DMS53 (cell line): ENCODE data around the gene MOB3B.
A peak's percentile ranks its signal among the peaks of the same experiment; 100 is the strongest.
"Not testable (repeated sequence)": the region's sequence is repeated elsewhere in the genome, so short reads cannot be mapped to it uniquely, and the experiment has no call there.

Experiments
- DNase-seq: peaks from one replicate; lab custom pipeline; 2025; lab: John Stamatoyannopoulos, UW

Gene MOB3B

DNA sequence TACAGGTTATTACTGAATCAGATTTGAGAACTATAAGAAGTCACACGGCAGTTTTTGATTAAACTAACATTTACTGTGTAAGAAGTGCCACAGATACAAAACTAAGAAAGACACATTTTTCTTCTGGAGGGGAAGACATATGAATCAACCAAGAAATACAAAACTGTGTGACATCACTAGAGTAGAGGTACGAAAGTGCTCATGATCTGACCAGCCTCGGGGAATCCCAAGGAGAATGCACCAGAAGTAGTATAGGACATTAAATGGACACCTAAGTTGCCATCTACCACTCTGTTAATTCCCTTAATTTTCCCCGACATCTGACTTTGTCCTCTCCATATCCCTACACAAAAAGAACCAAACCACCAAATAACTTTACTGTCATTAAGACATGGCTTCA is 10.8 kb downstream of the MOB3B start:
- no peak for DNase-seq

DNA sequence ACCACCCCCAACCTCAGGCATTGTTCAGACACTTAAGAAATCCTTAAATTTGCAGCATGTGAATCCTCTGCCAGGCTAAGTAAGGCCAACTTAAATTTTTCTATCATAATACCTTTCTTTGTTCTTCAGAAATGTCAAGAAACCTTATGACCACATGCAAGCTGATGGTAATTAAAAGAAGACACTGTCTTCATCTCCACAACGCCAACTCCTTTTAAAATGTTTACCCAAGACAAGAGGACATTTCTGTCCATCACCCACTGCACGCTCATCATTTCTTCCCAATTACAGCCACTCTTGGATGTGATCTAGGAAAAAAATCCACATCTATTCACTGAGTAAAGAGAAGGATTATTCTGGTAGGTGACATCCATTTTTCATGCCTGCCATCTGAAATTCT is 11.6 kb downstream of the MOB3B start:
- no peak for DNase-seq

DNA sequence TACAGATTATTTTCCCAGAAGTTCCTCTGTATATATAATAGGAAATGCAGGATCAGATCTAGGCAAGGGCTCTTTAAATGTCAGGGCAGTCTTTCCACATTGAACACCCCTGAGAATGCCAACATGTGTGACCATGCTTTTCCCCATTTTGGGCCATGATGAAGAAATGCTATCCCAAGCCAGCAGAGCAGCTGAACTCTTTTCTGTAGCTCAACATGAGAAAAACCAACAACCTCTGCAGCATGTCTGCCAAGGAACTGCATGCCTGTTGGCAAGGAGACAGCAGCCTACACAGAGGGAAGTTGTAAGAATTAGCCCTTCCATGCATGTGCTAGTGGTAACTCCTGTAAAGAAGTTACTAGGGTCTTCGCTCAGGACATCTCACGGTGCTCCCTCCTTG is 15.1 kb downstream of the MOB3B start:
- no peak for DNase-seq

DNA sequence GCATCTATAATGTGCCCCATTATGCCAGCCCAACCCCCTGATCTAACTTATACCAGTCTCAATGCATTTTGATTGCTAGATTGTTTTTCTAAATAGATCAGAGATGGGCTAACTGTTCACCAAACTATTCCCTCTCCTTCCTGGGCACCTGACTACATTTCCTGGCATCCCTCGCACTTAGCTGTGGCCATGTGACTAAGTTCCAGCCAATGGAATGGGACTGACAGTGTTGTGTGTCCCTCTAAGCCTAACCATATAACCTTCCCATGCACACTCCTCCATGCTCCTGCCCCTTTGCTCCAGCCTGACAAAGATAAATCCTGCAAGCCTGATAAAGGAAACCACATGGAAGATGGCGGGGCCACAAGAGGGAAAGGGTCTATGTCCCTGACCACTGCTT is 17.8 kb downstream of the MOB3B start:
- DNase-seq = no peak

DNA sequence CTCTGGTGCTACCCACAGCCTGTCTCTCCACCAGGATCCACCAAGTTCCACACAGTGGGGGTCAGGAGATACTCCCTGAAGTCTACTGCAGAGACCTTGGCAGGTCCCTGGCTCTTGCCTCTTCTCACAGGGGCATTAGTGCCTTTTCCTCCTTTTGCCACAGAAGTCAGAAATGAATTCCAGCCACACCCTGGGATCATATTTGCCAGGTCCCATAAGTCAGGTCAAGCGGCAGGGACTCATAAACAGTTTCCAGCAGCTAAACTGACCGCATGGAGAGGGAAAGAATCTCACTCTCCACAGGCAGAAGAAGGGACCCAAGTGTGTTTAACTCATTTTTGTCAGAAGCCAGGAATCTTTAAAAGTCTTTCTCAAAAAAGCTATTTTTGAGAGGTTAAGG is 18.8 kb downstream of the MOB3B start:
- DNase-seq = no peak

DNA sequence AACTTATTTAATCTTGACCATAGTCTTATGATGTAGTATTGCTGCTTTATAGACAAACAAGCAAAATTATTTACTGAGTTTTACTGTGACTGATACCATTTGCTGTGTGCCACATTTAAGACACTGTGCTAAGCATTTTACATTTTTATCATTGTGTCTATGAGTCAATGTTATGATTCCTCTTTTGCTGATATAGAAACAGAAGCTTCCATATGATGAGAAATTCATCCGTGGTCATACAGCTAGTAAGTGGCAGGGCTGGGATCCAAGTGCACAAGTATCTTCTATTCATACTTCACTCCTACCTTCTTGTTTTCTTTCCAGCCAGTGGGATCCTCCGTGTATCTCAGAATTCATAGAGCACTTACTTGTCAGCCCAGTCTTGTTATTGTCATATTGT is 22.6 kb downstream of the MOB3B start:
- no peak for DNase-seq

DNA sequence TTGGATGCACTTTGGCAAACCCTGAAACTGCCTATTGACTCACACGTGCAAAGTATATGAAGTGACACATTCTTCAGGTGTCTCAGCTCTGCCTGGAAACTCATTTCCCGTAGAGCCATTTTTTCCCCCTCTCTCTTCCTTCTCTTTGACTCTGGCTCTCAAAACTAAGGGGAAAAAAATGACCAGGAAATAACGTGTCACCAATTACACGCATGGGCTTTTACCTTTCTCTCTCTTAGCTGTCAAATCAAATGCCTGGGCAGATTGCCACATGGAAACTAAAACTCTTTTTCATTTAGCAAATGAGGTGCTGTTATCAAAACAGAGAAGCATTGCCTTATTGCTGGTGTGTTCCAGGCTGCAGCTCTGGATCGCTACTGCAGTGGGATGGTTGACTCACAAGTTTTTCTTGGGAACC is 23.9 kb downstream of the MOB3B start:
- DNase-seq = peak; percentile 10

DNA sequence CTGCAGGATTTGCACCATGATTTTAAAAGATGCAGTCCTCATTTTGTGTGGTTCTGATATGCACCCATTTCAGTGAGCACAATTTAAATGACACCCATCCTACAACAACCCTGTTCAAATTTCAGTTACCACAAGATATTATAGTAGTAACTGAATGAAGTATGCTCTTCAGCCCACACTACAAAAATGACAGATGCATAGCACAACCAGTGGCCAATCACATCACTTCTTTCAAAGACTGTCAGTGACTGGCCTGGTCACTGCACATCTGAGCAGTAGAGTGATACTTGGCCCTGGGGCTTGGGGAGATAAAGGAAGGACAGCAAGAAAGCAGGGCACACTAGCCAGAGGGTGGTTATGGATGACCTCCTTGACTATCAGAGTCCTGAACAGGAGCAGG is 25.4 kb downstream of the MOB3B start:
- no peak for DNase-seq

DNA sequence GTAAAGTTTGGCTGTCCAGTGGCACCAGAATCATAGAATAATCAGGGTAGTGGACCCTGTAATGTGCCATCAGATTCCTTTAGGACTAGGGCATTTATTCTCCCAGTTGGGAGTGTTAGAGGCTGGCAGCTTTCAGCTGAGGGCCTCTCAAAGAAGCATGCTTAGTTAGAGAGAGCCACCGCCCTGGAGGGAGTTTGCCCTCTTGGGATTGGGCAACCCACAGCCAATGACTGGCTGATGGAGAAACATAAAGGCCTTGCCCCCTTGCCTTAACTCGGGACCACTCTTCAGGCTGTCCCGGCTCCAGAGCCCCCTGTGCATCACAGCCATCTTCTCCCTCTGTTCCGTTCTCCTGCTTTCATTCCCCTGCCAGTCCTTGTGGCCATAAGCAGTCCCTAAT is 26.0 kb downstream of the MOB3B start:
- DNase-seq = no peak

DNA sequence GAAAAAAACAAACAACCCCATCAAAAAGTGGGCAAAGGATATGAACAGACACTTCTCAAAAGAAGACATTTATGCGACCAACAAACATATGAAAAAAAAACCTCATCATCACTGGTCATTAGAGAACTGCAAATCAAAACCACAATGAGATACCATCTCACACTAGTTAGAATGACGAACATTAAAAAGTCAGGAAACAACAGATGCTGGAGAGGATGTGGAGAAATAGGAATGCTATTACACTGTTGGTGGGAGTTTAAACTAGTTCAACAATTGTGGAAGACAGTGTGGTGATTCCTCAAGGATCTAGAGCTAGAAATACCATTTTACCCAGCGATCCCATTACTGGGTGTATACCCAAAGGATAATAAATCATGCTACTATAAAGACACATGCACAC is 28.7 kb downstream of the MOB3B start:
- not testable (repeated sequence) for DNase-seq

DNA sequence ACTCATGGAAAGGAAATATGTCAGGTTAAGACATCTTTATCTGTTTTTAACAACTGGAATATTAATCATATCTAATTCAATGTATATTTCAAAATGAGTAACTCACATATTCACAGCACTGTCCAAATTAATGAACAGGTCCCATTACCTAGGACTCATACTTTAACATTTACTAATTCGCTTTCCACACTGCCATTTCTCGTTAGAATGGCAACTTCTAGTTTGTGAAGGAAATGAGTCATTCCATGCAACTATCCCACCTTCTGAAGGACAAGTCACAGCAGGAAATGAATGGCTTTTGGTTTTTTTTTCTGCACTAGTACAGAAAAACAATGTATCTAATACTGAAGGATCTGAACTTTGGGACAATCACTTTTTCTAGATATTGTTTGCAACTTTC is 30.2 kb downstream of the MOB3B start:
- DNase-seq = peak; percentile 55

DNA sequence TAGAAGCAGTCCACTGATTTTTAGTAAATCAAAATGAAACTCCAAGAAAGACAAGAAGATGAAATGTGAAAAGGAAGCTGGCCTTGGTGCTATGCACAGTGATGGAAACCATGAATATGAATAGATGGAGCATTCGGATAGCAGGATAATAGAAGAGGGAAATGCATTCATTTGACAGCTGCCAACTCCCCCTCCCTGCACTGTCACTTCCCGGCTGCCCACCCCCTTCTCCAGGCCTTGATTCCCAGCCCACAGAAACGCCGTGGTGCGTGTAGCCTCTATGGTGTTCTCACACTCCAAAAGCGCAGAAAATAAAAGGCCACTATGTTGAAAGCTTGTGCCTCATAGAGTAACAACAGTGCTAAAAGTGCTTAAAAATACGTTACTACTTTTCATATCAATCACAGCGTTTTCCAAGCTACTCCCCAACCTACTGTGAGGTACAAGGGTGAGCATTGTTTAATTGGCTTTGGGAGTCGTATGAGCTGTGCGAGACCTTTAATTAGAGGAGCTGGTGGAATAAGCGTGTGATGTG is 31.7 kb downstream of the MOB3B start:
- no peak for DNase-seq

DNA sequence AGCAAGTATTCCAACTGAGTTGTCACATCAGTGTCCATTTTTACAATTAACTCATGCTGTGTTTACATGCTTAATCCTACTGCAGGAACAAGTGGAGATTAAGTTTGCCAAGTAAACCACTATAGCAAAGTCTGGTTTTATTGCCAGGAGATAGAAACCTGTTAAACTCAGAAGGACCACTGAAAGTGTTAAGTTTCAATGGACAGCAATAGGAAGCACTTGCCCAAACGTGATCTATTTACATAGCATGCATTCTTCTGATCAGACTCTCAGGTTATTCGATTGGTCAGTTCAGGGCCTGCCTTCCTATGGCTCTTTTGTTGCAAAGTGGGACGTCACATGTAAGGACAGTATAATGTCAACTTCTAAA is 33.5 kb downstream of the MOB3B start:
- DNase-seq = peak; percentile 5

DNA sequence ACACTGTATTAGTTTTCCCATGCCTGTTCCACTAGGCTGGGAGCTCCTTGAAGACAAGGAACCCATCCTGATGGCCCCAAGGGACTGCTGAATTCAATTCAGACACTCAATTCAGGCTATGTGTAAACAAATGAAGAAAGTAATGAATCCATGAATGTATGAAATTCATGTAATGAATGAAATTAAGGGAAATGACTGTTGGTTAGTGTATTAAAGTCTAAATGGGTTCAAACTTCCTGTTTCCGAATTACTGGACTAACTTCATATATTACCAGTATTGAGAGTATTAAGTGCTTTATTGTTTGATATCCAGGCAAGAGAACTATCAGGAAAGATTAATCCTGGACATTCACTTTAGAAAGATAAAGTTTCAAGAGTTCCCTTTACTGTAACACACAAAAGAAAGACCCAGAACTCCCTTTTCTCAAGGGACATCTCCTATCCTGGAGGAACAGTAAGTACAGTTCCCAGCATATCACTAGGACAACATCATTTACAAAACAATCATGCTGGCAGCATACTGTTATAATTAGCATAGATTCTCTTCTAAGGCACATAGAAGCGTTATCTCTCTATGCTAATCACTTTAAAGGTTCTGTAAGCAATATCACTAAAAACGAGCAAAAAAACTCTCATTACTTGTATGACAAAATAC is 34.0 kb downstream of the MOB3B start:
- DNase-seq = no peak

DNA sequence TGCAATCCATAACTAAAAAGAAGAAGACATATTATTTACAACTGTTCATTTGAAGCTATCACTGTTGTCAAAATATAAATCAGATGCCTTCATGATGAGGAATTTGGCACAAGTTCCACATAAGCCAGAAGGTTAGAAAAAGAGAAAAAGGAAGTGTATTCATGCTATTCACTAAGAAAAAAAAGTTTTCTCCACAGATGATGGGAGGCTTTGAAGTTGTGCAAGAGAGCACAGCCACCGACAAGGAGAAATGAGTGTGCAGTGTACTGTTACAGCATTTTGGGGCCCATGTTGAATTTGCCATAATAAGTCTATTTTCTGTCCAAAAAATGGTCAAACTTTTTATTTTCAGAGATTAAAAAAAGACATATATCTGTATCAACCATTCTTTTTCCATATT is 38.5 kb downstream of the MOB3B start:
- DNase-seq = no peak

DNA sequence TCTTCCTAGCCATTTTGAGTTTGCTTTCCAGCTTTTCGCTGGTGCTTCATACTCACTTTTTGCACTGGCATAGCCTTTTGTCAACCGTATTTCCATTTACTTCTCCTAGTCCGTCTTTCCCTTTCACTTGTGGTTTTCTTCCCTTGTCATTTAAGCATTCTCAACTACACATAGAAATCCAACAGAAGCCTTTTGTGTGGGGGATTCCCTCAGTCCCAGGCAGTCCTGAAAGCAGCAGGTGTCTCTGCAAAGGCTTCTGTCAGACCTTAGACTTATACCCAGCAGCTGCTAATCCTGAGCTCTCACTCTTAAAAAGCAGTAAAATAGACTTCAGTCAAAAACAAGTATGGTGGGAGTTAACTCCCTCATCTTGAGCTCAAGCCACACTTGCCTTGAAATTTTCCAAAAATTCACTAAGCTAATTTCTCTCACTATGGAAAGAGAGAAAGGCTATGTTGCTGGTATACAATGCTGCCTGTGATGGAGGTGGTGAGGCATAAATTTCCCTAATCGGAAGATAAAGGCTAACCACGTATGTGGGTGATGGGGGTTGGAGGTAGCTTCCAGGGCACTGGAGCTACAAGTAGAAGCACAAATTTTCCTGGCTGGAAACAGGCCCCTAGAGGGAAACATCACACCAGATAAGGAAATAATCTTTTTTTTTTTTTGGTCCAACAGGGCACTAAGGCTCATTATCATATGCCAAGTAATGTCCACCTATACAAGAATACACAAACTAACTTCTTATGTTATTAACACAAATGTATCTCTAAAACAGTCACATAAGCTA is 40.3 kb downstream of the MOB3B start:
- no peak for DNase-seq

DNA sequence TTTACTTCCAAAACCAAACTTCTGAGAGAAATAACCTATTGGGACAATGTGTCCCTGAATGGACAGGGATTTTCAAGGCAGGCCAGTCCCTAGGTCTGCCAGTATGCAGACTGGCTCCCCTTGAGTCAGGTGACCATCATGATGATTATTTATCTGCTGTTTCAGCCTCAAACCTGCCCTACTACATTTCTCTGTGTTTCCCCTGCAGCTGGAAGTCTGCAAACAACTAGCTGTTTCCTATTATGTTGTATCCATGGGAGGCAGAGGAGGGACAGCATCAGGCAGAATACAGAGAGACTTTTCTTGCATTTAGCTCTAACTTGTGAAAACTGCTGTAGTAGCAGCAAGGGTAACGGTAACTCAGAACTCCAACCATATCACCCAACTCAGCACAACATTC is 41.7 kb downstream of the MOB3B start:
- DNase-seq = peak; percentile 4

DNA sequence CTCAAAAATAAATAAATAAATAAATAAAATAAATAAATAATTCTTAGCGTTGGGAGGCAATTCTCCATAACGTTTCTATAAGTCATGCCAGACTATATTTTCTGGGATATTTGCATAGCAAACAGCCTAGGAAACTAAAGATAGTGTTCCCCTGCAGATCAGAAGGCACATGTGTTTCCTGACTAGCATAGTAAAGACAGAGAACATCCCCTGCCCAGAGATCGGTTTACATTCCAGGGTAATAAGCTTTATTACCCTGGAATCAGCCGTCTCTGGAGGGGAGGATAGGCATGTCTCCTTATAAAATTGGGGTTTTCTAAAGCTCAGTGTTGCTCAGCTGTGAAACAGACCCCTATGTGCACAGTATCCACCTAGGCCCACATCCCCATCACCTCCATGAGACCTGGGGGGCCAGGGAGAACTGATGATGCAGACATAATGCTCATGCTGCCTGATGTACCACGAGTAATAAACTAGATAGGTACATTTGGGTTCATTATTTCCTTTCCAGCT is 42.4 kb downstream of the MOB3B start:
- DNase-seq = no peak

DNA sequence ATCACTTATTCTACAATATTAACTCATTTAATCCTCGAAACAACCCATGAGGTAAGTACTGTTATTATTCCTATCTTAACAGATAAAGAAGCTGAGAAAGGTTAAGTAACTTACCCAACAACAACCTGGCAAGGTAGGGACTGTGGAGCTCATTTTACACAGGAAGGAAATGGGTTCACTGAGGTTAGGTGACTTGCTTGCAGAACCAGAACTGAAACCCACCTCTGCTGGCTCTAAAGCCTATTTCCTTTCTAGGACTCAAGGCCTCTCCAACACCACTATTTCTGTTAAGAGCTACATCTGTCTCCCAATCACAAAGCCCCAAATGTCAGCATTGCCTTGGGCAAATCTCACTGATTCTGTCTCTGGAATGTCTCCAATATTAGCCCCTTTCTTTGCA is 44.5 kb downstream of the MOB3B start:
- no peak for DNase-seq

DNA sequence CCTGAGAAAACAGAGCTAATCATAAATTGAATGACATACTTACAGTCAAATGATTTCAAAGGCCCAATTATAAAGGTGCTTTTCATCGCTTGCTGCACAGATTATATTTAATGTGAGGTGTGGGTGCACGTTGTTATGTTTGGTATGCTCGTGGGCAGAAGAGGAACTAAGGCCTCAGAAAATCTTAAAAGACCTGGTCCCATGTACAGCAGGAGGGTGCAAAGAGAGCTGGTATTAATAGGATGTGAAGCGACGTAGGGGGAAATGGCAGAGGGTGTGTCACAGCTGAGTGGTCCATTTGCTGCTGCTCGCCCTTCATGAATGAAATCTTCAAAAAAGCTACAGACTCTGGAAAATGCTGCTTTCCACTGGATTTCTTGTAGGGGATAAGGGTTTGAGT is 46.0 kb downstream of the MOB3B start:
- DNase-seq = no peak

DNA sequence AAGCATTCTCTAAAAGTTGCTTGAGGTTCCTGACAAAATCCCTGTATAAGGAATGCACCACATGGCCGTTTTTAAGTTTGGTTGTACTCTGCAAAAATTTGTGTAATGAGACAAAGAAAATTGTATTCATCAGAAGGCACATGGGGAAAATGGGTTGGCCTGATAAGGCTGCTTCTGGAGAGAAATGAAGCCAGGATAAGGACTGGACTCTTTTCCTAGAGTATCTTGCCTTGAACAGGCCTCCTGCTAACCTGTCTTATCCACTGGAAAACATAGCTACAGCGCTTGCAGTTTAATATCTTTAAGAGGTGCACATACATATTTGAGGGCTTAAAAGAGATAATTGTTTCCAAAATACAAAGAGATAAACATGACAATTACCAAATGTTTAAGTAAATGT is 46.9 kb downstream of the MOB3B start:
- no peak for DNase-seq

DNA sequence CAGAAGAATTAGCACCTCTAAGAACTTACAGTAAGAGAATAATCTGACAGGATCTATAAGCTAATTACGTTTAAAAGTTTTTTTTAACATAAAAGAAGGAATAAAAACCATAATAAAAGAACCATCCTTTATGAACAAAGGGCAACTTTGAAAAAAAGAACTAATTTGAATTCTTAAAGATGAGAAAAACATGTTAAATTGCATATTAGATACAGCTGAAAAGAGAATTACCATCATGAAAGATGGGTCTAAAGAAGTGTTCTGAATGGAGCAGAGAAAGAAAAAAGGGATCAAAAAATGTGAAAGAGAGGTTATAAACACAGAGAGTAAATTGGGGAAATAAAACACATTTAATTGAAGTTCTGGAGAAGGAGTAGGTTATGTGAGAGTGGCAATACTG is 51.3 kb downstream of the MOB3B start:
- DNase-seq = no peak

DNA sequence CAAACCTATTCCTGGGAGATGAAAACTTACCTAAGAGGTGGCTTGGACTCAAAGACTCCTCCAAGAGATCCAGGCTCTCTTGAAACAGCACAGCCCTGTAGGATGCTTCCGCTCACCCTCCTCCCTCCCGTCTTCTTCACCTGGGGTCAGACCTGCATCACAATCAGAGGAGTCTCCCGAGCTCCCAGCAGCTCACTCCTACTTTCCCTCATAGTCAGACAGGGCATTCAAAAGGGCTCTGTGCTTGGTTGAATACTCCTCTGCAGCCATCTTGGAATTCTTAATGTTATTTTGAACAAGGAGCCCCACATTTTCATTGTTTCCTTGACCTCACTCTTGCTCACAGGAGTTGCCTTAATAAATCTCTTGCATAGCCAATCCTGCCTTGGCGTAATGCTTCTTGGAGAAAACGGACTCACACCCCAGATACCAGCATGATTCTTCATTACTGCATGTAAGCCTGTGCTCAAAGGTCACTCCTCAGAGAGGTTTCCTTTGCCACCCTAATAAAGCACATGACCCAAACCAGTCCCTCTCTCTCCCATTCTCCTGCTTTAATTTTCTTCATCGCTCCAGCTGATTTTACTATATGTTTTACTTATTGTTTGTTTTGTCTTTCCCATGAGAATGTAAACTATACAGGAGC is 52.6 kb downstream of the MOB3B start:
- no peak for DNase-seq
